ENCODE results near the gene DNAH9. TPM values are rescaled to one million over a fixed set of nuclear protein-coding genes. Genes with fewer than 3 reads are reported as not detected.

DNAH9 gene
- total RNA-seq, 1 donor from 2014 or later: not detected

DNA sequence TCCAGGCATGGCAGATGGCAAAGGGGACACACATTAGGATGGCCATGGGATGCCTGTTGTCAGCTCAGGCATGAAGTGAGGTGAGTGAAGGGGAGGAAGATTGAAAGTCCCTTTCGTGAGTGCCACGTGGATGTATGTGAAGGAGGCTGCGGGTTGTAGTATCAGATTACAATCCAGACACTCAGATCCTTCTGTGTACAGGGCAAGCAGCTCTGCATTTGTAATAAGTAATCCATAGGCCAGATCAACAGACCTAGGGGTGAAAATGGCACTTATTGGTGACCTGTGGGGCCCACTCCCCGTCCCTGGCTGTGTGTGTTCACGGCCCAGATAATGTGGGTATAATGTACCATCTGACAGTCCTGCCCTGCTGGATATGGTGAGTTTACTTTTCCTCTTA lies 159.5 kb downstream of the DNAH9 start:
- intact Hi-C loops (cut with micrococcal nuclease): no loop called here

DNA sequence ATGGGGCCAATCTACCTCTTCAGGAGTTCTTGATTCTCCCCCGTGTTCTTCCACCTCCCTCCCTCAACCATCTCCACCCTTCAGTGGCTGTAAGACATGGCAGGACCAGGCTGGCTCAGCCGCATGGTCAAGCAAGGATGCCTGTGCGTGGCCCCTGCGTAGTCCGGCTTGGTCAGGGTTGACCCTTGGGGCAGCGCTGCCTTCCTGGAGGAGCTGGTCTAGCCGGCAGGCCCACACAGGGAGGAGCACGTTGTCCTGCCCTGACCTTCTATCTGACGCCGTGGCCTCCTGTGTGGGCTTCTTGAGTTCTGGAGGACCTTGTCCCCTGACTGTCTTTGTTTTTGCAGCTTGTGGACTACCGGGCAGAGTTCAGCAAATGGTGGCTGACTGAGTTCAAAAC lies 169.8 kb downstream of the DNAH9 start:
- intact Hi-C loops (cut with micrococcal nuclease): no loop called here

DNA sequence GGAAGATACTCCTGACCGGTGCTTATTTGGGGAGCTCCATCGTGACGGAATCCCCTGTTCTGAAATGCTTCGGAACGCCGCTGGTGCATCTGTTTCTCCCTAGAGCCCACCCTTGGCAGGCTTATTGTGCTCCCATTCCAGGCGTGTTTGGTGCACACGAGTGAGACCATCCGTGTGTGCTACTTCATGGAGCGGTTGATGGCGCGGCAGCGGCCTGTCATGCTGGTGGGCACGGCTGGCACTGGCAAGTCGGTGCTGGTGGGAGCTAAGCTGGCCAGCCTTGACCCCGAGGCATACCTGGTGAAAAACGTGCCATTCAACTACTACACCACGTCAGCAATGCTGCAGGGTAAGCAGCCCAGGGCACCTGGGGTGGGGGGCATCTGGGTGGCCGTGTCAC lies 170.7 kb downstream of the DNAH9 start:
- intact Hi-C loops (cut with micrococcal nuclease): no loop called here

DNA sequence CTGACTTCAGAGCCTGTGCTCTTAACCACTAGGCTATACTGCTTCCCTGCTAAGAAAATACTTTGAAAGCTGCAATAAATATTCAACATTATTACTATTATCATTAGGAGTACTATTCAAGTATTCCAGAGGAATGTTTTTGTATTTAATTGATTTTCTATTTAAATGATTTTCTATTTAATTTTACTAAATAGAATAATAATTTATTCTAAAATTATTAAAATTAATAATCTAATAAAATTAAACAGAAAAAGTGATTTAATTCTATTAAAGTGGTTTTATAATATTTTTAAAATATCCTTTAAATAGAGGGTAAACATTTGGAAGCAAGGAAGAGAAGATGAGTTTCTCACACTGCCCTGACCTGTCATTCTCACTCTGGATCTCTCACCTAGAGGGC lies 173.8 kb downstream of the DNAH9 start:
- intact Hi-C loops (cut with micrococcal nuclease): no loop called here

DNA sequence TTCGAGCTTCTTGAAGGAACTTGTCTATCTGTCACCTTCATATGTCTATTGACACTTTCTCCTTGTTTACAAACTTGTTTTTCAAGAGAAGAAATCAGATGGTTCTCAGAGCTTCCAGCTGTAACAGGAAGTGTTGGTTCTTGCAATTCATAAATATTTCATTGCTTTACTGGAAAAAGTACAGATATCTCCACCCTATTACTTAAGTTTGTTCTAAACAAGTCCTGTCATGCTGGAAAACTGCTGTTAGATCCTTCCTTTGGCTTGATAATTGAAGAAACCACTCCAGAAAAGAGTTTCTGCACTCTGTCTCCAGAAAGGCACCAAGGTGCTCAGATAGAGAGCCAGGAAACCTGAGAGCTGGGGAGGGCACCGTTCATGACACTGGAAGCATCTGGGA lies 181.6 kb downstream of the DNAH9 start:
- intact Hi-C loops (cut with micrococcal nuclease): no loop called here

DNA sequence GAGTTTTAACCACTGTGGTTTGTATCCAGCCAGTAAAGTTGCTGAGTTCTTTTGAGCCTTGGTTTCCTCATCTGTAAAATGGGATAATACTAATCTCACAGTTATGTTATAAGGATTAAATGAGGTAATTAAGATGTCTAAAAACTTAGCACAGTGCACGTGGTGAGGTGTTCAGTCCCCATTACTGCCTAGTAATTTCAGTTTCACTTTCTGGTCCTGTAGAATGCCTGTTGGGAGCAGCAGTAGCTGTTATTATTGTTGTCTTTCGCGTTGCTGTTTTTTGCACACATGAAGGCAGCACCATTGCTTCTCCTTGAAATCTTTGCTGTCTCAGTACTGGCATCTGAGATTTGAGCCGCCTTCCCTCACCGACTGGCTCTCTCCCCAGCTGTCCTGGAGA lies 182.4 kb downstream of the DNAH9 start:
- intact Hi-C loops (cut with micrococcal nuclease): no loop called here

DNA sequence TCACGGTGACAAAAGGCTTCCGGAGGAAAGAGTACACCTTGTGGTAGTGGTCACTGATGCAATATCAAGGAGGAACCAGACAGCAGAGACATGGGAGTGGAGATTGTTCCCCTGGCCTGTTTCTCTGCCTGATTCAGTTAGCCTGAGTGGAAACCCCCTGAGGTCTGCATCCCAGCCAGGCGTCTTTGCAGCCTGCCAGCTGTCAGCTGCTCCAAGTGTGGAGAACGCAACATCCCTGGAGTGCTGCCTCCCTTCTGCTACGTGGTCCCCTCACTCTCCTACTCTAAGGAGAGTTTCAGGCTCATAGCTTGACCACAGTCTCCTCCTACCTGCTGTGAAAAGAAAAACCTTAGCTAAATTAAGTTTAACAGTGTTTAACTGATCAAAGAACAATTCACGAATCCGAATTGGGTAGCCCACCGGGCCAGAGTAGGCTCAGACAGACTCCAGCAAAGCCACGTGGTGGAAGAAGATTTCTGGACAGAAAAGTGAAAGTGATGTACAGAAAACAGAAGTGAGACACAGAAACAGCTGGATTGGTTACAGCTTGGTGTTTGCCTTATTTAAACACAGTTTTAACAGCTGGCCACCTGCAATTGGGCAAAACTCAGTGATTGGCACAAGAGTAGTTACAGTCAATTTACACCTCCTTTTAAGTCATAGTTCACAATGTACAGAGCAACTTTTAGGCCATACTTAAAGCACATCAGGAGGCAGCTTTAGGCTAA lies 188.6 kb downstream of the DNAH9 start:
- intact Hi-C loops (cut with micrococcal nuclease): no loop called here

DNA sequence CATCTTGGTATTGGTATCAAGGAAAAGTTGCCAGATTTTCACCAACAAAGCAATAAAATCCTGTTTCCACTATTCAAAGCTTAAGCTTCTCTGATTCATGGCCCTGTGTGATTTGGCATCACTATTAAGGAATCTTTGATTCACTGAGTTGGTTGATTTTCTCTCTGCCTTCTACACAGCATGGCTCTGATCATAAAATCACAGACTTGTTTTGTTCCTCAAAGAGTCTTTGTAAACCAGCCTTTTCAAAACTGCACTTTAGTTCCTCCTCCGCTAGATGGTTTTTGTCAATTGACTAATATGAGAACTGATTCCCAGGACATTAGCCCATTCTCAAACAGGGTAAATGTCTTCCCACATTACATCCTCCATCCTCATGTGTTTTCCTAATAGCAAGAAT lies 197.6 kb downstream of the DNAH9 start:
- intact Hi-C loops (cut with micrococcal nuclease): no loop called here

DNA sequence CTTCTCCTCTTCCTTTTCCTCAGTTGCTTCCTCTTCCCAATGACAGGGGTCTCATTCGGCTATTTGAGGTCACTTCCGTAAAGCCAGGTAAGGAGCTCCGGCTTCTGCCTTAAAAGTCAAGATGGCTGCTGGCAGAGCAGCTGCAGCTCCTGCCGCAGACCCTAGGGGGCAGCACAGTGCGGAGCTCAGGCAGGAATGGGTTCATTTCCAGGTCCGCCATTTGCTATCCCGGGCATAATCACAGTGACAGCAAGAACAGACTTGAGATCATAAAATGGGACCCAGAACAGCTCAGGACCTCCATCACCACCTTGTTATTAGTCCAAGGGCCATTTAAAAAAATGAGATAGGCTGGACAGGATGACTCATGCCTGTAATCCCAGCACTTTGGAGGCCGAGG lies 199.5 kb downstream of the DNAH9 start:
- intact Hi-C loops (cut with micrococcal nuclease): no loop called here

DNA sequence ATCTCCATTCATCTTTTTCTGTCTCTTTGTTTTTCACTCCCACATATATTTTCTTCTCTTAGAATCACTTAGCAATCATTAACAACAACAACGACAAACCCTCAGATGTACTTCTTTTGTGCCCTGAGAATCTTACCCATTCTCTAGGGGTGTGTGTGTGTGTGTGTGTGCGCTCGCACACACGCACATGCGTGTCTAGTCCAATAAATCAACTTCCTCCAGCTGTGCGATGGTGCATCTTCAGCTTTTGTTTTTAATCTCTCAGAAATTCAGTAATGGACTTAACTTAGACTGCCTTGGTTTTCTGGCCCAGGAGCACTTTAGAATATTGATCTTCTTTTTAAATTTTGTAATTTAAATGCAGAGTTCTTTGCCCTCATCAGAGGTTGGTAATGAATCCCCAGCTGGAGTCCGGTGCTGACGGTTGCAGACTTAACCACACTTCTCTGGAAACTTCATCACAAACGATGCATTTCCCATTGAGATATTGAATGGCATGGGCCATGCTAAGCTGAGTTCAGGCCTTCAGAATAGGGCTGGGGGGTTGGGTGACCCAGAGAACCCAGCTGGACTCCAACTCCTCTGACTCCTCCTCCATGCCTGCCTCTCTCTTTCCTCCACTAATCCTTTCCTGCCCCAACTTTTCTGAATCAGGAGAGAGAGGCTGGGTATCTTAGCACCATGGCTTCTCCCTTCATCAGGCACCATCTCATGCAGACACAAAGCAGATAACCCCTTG lies 205.1 kb downstream of the DNAH9 start:
- intact Hi-C loops (cut with micrococcal nuclease): no loop called here

DNA sequence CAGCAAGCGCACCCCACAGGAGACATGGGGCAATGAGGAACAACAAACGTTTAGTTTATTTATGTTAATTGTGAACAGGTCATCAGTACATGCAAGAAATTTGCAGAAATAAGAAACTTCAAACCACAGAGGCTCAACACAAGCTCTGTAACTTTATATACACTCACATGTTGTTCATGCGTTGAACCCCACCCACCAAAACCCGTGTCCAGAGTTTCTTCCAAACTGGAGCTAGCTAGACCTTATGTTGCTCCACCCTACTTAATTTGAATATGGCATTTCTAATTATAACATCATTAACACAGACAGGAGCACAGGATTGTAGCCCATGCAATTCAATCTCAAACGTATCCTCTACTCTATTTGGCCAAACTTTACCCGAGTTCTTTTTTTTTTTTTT lies 206.9 kb downstream of the DNAH9 start:
- intact Hi-C loops (cut with micrococcal nuclease): no loop called here

DNA sequence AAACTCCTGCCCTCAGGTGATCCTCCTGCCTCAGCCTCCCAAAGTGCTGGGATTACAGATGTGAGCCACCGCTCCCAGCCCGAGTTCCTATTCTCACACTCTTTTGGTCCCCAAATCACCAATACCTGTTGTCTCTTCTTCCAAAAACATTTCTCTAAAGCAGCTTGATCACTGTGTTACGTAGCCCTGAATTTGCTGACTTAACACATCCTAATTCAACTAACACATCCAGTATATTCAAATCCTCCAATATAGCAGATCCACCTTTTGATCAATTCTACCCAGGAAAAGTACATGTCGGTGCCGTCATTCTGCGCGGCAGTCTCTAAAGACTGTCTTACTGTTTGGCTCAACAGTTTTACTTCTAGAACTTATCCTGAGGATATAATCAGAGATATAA lies 207.7 kb downstream of the DNAH9 start:
- intact Hi-C loops (cut with micrococcal nuclease): no loop called here

DNA sequence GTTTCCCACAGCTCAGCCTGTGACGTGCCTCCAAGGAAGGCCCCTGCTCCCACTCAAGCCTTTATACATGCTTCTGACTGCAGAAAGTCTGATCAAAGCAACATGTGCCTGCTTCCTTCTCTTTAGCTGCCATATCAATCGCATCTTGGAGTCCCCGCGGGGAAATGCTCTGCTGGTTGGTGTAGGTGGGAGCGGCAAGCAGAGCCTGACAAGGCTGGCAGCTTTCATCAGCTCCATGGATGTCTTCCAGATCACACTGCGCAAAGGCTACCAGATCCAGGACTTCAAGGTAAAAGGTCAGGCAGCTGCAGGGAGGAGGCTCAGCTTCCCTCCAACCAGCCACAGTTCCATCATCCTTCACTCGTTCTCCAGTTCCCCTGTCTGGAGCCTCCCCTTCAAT lies 209.3 kb downstream of the DNAH9 start:
- intact Hi-C loops (cut with micrococcal nuclease): no loop called here

DNA sequence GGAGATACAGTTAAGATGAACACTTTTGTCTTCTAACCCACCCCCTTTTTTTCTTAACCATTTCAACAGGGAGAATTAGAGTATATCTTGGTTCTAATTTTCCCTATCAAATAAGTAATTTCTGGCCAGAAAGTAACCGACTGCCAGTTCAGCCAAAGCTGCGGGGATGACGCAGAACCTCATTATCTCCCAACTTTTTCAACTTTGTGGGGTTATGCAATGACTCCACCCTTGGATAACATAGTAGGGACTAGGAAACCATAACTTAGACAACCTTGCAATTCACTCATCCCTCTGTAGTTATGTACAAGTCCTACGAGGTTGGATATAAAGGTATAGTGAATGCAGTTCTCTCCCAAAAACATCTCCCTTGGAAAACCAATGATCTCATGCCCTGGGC lies 215.0 kb downstream of the DNAH9 start:
- intact Hi-C loops (cut with micrococcal nuclease): no loop called here

DNA sequence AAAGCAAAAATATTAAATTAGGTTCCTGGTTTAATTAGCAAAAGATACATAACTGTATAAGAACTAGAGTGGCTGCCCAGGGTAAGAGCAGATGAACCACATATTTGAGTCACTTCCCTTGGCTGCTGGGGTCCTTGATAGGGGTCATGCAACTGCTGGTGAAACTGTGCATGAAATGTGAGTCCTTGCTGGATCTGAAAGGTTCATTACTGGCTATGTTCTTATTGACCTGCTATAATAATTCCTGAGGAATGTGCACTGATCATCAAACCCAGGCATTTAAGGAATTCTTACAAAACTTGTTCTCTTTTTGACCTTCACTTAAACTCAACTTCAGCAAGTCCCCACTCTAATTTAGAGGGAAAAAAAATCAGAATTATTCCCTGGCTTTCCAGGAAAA lies 215.6 kb downstream of the DNAH9 start:
- intact Hi-C loops (cut with micrococcal nuclease): no loop called here

DNA sequence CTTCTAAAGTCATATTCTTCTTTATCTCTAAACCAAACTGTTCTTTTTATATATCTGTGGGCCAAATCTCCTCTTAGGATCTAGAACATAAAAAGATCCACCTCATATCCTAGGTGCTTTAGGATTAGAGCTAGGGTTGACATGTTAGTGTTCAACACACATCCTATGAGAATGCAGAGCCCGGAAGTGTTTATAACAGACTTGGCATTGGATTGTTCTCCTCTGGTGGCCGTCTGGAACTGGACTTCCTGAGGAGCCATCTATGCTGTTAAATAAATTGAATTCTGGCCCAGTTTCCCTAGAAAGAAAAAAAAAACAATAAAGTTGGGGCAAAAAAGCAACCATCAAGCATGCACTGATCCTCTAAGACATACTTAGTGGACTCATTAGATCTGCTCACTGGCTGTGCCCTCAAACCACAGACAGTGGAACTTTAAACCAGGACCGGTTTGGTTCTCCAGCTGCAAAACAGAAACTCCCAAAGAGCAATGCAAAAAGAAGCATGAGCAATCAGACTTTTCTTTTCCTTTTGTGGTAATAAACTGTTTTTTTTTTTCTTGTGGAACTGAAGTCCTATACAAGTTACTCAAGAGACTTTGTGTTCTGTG lies 216.5 kb downstream of the DNAH9 start:
- intact Hi-C loops (cut with micrococcal nuclease): no loop called here

DNA sequence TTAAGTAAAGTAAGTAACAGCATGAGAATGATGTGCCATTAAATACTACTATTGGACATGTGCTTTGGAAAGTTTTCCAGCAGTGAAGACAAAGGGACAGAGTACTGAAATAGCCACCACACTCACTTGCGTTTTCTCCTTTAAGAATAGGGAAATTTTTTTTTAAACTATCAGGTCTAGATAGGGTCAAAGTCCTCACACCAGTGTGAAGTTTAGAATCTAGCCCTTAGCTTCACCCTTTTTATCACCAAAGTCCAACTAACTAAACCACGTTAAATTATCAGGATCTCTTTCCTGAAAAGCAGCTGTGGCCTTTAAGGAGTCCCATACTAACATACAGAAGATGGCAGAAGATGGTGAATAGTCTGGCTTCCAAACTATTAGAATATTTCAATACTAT lies 218.1 kb downstream of the DNAH9 start:
- intact Hi-C loops (cut with micrococcal nuclease): no loop called here

DNA sequence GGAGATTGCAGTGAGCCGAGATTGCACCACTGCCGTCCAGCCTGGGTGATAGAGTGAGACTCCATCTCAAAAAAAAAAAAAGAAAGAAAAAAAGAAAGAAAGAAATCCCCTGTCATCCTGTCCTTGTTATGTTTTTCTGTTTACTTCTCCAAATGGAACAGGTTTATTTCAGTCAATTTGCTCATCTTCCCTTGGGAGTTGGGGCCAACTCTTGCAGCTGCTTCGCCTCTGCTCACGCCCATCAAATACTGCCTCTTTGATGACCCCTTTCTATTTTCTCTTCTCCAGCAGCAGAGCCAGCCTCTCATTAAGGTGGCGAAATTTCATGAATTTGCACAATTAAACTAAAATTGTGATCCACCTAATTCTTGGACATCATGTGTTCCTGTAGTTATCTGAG lies 225.6 kb downstream of the DNAH9 start:
- intact Hi-C loops (cut with micrococcal nuclease): no loop called here

DNA sequence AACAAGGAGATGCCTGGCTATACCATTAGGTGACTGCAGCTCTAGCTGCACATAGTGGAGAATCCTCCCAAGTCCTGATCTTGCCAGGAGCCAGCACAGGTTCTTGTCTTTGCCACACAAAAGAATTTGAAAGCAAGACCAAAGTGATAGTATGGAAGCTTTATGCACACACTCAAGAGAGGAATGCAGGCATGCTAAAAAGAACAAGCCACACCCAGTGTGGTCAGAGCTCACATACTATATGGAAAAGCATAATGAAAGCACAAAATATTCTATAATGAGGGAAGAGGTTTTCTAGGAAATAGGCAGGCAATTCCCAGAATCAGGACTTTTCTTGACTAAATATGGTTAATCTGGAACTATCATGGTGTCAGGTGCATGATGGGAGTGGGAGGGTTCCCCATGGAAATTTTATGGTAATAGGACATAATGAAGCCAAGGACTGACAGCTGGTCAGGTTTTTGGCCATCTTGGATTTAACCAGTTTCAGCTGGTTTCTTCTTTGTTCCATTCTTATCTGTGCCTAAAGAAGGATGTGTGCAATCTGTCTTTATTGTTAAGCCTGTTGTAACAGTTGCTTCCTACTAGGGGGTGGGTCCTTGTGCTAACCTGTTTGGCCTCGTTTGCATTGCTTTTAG lies 227.4 kb downstream of the DNAH9 start:
- intact Hi-C loops (cut with micrococcal nuclease): no loop called here

DNA sequence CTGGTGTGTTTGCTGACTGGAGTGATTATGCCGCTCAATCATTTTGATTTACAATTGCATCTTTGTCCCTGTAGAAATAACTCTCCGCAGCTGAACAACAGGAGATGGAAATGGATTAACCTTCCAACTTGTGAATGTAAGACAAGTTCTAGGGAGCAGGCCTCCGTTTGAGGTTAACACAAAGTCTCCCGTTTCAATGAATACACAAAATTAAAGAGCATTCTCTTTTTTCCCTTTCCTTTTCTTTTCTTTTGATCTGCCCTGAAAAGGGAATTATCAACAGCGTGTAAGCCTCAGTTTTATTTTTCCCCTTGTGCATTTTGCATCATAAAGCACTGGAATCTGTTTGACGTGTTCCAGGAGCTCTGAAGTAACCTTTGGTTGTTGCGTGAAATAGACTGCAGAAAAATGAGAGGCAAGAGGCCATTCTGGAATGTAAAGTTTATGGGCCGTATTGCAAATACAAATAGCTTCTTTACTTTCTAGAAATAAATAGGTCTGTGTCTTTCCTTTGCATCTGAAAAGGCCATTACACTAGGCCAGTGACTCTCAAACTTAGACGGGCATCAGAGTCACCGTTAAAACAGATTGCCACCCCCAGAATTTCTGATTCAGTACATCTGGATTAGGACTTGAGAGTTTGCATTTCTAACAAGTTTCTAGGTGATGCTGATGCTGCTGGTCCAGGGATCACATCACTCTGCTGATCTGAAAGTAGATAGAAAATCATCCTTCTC lies 234.3 kb downstream of the DNAH9 start:
- intact Hi-C loops (cut with micrococcal nuclease): no loop called here

DNA sequence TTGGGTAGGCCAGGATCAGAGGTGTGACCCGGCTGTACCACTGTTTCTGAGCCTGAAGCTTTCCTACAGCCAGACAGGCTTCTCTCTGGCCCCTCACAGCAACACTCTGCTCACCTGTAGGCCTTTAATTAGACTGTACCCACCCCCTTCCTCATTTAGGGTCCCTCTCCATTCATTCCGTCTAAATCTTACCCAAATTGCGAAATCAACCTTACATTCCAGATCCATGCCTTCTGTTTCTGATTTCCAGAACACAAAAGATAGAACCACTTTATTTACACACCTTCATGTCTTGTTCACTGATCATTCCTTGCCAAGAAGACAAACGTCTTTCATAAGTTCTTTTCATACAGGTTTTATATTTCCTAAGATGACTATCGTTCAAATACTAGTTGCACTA lies 238.2 kb downstream of the DNAH9 start:
- intact Hi-C loops (cut with micrococcal nuclease): no loop called here

DNA sequence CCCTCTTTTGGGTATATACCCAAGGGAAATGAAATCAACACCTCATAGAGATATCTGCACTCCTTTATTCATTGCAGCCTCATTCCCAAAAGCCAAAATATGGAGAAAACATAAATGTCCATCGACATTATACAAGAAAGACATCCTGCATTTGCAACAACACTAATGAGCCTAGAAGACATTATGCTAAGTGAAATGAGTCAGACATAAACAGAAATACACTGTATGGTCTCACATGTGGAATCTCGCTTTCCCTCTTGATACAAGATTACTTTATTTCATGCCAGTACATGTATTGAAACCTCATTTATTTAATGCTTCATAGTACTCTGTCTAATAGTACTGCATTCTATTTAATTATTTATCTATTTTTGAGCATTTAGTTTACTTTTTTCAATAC lies 241.8 kb downstream of the DNAH9 start:
- intact Hi-C loops (cut with micrococcal nuclease): no loop called here

All from T-helper 2 cell treated with Interferon-gamma antibody and Interleukin-4, amounts not matched to agents 100 ng/mL and 5 ng/mL, for 36 hours (primary cell).